ENCODE measurements around the gene AMPH. TPM values are rescaled to one million over a fixed set of nuclear protein-coding genes. Genes with fewer than 3 reads are reported as not detected.

AMPH gene
- total and polyA plus RNA-seq, 2 of the 4 experiments (the other 2 are of a cell fraction): 3.9 to 4.8 TPM

- H2AK9ac ChIP-seq (replicated peaks; ENCODE audit: low read depth, low read length, poor library complexity): no peak overlapping the region
- dilution Hi-C loops (cut with HindIII; ENCODE audit: low sequenced_read_pairs, unreplicated experiment): no loop called here
- no peaks in the 10 kb centered on the region for H4K20me1 ChIP-seq (ENCODE audit: insufficient read depth, low read length)
- H3K27me3 ChIP-seq (ENCODE audit: control insufficient read depth, insufficient read depth, low read length): no peaks in the 10 kb centered on the region
- no peak overlapping the region for H3K23ac ChIP-seq (ENCODE audit: low read depth, low read length)
- TF ChIP-seq RFX5 (IDR thresholded peaks at IDR 0.05; ENCODE audit: low read depth, low read length): no peak
- TF ChIP-seq BHLHE40 (IDR thresholded peaks at IDR 0.05; ENCODE audit: low read depth, low read length): no peak
- TF ChIP-seq RCOR1 (IDR thresholded peaks at IDR 0.05; ENCODE audit: insufficient replicate concordance, low read length): no peak
- TF ChIP-seq ELK1 (IDR thresholded peaks at IDR 0.05; ENCODE audit: borderline replicate concordance, low read depth, low read length): no peak
- TF ChIP-seq POLR2A (IDR thresholded peaks at IDR 0.05; ENCODE audit: low read depth, low read length): no peak
- no peak for TF ChIP-seq FOS (IDR thresholded peaks at IDR 0.05; ENCODE audit: low read depth, low read length)
- TF ChIP-seq MAZ (IDR thresholded peaks at IDR 0.05; ENCODE audit: borderline replicate concordance, low read depth, low read length): no peak
- TF ChIP-seq SMC3 (IDR thresholded peaks at IDR 0.05; ENCODE audit: low read depth, low read length): no peak
- TF ChIP-seq CHD1 (IDR thresholded peaks at IDR 0.05; ENCODE audit: low read depth, low read length): no peak
- TF ChIP-seq RAD21 (IDR thresholded peaks at IDR 0.05; ENCODE audit: low read length): no peak
- TF ChIP-seq NFE2L2 (IDR thresholded peaks at IDR 0.05; ENCODE audit: low read depth, low read length): no peak
- TF ChIP-seq MAFK (IDR thresholded peaks at IDR 0.05; ENCODE audit: low read depth, low read length): no peak
- no peak for TF ChIP-seq USF2 (IDR thresholded peaks at IDR 0.05; ENCODE audit: low read depth, low read length)
- no peak for TF ChIP-seq CTCF (conservative IDR thresholded peaks at IDR 0.05; ENCODE audit: low read depth, low read length)
- TF ChIP-seq MXI1 (IDR thresholded peaks at IDR 0.05; ENCODE audit: borderline replicate concordance, low read depth, low read length): no peak
- TF ChIP-seq CEBPB (IDR thresholded peaks at IDR 0.05; ENCODE audit: low read depth, low read length): no peak
- H3K9me3 ChIP-seq (ENCODE audit: control insufficient read depth, insufficient read depth, low read length): no peaks in the 10 kb centered on the region
- no peak overlapping the region for H2AFZ ChIP-seq (replicated peaks; ENCODE audit: low read length, poor library complexity)
- H3K36me3 ChIP-seq (ENCODE audit: control insufficient read depth, insufficient read depth, low read length): no peaks in the 10 kb centered on the region
- H3K4me3 ChIP-seq (ENCODE audit: insufficient read depth, low read depth, low read length): no peak overlapping the region
- H3K9me1 ChIP-seq (ENCODE audit: insufficient read depth, low read length): no peaks in the 10 kb centered on the region; the same call in 1 of the 2 replicates
- H2AK5ac ChIP-seq (ENCODE audit: low read depth, low read length): no peak overlapping the region
- intact Hi-C loops (cut with micrococcal nuclease): no loop called here
- no peak overlapping the region for H2BK5ac ChIP-seq (ENCODE audit: low read depth, low read length, poor library complexity, severe bottlenecking)
- no peak overlapping the region for H3K18ac ChIP-seq (ENCODE audit: low read depth, low read length)
- ChIA-PET POLR2A (ENCODE audit: unreplicated experiment) (no interaction called here), CTCF (no interaction called here)
- no peak overlapping the region for H2BK15ac ChIP-seq (ENCODE audit: low read depth, low read length)
- no peak overlapping the region for H4K8ac ChIP-seq (ENCODE audit: low read depth in 2 of 2, low read length in 2 of 2)
- H3K4me2 ChIP-seq (ENCODE audit: low read depth, low read length): no peak overlapping the region
- H3K14ac ChIP-seq (replicated peaks; ENCODE audit: low read depth, low read length): no peak overlapping the region
- no peak overlapping the region for H4K5ac ChIP-seq (ENCODE audit: low read depth, low read length)
- WGBS, 2 experiments (ENCODE audit: extremely low coverage in 2 of 2, insufficient read length in 1 of 2): 83% methylated on average over 1 of the region's 2 CpGs; no CpG with 5 or more reads in 1 of the 2 experiments
- no peak overlapping the region for H2BK20ac ChIP-seq (ENCODE audit: low read depth, low read length)
- no peaks in the 10 kb centered on the region; a peak in 1 of 4 replicates for H3K79me1 ChIP-seq (ENCODE audit: low read depth in 1 of 2, low read length in 2 of 2)
- H2BK120ac ChIP-seq (ENCODE audit: low read depth, low read length): no peak overlapping the region
- H3K9ac ChIP-seq (ENCODE audit: low read depth, low read length): no peak overlapping the region
- H4K91ac ChIP-seq (ENCODE audit: insufficient read depth, low read depth, low read length): no peak overlapping the region
- no peak overlapping the region for H3K27ac ChIP-seq (ENCODE audit: insufficient read depth, low read length)
- BruUV-seq (replicated peaks): no TSS peak
- ATAC-seq (ENCODE audit: low read depth) (no peak), DNase-seq (no peak)
- no peak overlapping the region for H3K56ac ChIP-seq (ENCODE audit: extremely low read depth, insufficient read depth, low read length)
- no peak overlapping the region for H3K4ac ChIP-seq (ENCODE audit: low read depth, low read length)
- in situ Hi-C loops (cut with MboI; ENCODE audit: low sequenced_read_pairs): no loop called here
- H3K4me1 ChIP-seq (ENCODE audit: control insufficient read depth, insufficient read depth, low read length): peaks cover 5% of the 10 kb centered on the region; the same call in 1 of the 2 replicates
Measured at GRCh38 chr7:38563741-38564140, 67.4 kb downstream of the AMPH start.
